Esophagus muscularis mucosa (tissue), 4 donors: ENCODE data around the gene LIMS3.
"Not testable (repeated sequence)": the region's sequence is repeated elsewhere in the genome, so short reads cannot be mapped to it uniquely, and the experiment has no call there.

ENCODE experiments used
- CTCF ChIP-seq, 3 experiments: fragments of 200-600 bp in 2 of 3; fragments of 450-650 bp in 1 of 3; sonication (generic) in 2 of 3; IDR thresholded peaks; one replicate each; pipeline ENCODE4 v1.5.1; 2017 to 2019; ENCODE audit warnings: antibody characterized with exemption in 3 of 3, mild to moderate bottlenecking in 2 of 3, moderate library complexity in 1 of 3
- EP300 ChIP-seq: sonication (generic); formaldehyde crosslinking; IDR thresholded peaks from one replicate; pipeline ENCODE4 v1.6.1; 2017; ENCODE audit warnings: antibody characterized with exemption
- POLR2A ChIP-seq: fragments of 450-650 bp; IDR thresholded peaks from one replicate; pipeline ENCODE4 v1.6.1; 2017; ENCODE audit warnings: antibody characterized with exemption, moderate library complexity, mild to moderate bottlenecking, low read depth

DNA sequence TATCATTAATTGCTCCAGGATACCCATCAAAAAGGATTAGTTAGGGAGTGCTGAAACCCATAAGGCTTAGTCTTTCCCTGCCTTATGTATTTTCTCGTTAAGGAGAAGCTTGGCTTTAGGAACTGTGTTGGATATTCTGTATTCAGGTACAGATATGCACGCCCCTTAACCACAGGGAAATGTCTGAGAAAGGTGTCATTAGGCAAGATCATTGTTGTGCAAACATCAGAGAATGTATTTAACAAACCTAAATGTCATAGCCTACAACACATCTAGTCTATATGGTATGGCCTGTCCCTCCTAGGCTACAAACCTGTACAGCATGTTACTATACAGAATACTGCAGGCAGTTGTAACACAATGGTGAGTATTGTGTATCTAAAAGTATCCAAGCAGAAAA, 10.1 kb downstream of the LIMS3 start:
- not testable (repeated sequence) for TF ChIP-seq CTCF (IDR thresholded peaks at IDR 0.05); POLR2A; EP300
